DMS114 treated with DMSO at 0.1 percent for 48 hours (cell line): Measurements from ENCODE around the gene PXN.
"Not testable (repeated sequence)": the region's sequence is repeated elsewhere in the genome, so short reads cannot be mapped to it uniquely, and the experiment has no call there.

Source experiments
- DNase-seq: peaks from one replicate; lab custom pipeline; 2025; ENCODE audit not compliant: unreplicated experiment; lab: John Stamatoyannopoulos, UW

Gene PXN

DNA sequence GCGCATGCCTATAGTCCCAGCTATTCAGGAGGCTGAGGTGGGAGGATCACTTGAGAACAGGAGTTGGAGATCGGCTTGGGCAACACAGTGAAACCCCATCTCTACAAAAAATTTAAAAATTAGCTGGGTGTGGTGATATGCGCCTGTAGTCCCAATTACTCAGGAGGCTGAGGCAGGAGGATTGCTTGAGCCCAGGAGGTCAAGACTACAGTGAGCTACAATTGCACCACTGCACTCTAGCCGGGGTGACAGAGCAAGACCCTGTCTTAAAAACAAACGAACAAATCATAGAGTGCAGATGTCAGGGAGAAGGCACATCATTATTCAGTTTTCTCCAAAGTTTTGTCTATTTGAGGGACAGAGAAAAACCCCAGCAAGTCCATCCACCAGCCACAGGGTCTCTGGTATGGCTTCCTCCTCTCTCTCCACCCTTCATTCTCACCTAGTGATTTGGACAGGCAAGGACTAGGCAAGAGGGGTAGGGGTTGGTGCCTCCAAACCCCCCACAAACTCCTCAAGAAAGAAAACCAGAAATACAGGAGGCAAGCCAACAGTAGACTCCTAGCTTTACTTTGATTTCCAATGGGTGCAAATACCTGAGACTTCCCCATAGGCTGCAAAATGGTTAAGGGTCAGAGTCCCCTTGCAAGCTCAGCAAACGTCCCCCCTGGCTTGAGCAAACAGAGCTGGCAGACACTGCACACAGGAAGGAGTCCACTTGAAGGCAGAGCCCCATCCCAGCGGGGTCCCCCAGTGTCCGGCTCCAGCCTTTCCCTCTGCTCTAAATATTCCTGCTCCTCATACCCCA, 38.1 kb downstream of the PXN start:
- no peak for DNase-seq

DNA sequence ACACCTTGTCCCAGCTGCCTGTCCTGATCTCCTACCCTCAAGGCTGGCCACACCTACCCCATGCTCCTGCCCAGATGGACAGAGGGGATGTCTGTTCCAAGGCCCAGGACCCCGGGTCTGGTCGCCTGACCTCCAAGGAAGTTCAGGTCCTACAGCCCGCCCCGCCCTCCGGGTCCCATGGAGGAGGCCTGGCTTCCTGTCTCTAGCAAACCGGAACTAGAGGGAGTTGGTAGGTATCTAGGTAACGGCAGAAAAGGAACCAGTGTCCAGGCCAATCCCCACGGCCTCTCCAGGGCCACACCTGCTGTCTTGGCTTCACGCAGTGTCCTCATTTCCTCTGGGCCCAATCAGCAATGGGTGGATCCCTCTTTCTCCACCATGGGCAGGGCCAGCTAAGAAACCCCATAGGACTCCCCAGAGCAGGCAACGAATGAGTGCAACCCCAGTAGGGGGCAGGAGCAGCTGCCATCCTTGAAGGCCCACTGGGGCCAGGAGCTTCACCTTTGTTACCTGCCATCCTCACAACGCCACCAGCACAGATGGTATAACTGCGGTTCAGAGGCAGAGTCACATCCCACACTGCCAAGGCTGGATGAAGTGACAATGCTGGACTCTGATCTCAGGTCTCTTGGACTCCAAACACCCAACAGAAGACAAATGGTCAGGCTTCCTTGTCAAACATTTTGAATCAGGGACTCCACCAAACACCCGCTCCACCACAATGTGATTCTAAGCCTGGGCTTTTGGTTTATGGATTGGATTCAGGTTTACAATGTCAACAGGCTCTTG, 39.5 kb downstream of the PXN start:
- no peak for DNase-seq

DNA sequence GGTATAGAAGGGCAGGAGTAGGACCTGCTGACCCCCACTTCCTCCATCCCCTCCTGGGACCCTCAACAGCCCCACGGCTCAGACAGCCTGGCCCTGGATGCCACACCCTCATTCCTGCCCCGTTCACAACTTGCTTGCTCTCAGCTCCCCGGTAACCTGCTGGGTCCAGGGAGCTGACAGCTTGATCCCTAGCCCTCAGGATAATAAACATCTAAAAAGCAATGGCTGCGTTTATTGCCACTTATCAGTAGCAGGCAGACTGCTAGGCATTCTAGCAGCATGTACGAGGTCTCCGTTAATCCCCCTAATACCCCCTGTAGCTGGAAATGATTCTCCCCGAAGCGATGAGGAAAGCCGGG, 40.4 kb downstream of the PXN start:
- DNase-seq, result no peak

DNA sequence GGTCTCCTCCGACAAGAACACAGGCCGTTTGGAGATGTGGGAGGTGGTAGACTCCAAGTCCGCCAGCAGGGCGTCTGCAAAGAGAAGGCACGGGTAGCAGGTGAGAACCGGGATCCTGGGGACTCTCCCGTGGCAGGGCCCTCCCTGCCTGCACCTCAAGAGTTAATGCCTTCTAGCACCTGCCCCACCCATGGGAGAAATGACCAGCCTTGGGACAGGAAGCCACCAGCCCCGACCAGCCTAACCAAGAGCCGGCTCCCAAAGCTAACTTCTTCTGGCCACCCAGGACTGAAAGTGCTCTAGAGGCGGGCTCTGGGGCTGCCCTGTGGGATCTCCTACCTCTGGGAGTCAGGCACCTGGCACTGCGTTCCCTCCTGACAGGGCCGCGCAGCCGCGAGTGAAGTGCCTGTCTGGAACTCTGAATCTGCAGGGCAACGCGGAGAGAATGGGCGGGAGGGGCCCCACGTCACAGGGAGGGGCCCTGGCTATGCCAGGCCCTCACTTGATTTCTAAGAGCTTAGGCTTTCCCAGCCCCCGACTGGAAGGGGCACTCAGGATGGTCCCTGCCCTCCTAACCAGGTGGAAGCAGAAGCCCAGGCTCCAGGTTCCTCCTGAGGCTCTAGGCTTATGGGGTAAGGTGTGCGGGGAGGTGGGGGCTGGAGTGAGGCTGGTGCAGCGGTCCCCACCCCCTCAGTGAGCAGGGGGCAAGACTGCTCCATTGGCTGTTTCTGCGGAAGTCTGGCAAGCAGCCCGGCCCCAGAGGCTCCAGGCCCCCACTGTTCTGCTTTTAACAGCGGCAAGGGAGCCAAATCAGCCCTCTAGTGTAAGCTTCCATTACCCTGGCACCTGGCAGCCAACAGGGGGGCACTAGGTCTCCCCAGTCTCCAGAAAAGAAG, 41.0 kb downstream of the PXN start:
- DNase-seq, result no peak

DNA sequence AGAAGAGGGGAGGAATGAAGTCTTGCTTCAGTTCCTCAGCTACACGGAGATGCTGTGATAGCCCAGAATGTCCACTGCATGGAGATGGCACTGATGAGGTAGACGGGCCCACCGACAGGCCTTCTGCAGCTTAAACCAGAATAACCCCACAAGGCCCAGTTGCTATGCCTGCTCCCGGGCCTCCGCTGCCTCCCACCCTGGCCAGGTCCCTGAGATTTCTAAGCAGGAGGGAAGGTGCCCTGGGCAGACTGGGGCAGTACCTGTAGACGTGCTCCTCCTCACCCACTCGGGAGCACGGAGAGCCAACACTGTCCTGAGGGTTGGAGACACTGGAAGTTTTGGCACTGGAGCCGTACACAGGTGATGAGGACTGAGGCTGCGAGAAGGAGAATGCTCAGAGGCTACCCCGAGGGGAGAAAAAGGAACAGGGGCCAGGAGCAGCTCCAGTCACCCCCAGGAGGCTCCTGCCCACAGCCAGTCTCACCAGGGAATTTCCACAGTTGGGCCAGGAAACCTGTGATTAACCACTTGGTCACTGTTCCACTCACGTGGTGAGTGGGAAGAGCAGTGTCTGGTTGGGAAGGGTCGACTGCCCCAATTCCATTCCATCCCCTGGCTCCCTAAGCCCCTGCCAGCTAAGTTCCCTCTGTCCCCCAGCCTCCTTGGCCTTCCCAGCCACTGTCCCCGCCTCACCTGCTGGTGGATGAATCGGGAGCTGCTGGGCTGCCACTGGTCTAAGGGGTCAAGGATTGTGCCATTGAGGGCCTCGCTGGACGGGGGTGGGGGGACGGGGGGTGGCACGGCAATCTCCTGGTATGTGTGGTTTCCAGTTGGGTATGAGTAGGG, 41.8 kb downstream of the PXN start:
- DNase-seq, result no peak

DNA sequence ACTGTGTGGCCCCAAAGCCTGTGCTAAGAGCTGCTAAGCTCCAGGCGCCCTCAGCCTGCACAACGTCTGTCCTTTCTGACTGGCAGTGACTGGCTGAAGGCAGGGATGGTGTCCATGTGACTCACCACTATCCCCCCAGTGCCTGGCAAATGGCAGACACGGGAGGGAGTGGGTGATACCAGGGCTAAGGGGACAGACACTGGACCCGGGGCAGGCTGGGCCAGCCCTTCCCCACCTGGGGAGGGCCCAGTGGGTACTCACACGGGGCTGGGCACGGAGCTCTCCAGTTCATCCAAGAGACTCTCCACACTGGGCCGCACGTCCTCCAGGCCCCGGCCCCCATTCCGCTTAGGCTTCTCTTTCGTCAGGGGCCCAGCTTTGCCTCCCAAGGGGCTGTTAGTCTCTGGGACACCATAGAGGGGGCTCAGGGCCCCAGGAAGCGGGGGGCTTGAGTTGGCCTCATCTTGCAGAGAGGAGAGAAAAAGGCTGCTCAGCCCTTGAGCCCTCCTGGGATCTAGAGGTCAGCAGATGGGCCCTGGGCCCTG, 43.2 kb downstream of the PXN start:
- DNase-seq, result no peak

DNA sequence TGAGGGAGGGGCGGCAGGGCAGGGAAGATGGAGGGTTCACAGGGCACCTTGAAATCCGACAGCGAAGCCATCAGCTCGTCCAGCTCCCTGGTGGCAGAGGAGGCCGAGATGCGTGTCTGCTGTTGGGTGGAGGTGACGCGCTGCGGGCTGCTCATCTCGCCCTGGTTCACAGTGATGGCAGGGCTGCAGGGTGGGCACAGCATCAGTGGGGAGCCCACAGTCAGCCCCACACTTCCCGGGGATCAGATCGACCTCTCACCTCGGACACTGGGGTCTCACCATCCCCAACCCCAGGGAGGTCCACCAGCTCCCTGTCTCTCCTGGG, 44.0 kb downstream of the PXN start:
- DNase-seq, result no peak

DNA sequence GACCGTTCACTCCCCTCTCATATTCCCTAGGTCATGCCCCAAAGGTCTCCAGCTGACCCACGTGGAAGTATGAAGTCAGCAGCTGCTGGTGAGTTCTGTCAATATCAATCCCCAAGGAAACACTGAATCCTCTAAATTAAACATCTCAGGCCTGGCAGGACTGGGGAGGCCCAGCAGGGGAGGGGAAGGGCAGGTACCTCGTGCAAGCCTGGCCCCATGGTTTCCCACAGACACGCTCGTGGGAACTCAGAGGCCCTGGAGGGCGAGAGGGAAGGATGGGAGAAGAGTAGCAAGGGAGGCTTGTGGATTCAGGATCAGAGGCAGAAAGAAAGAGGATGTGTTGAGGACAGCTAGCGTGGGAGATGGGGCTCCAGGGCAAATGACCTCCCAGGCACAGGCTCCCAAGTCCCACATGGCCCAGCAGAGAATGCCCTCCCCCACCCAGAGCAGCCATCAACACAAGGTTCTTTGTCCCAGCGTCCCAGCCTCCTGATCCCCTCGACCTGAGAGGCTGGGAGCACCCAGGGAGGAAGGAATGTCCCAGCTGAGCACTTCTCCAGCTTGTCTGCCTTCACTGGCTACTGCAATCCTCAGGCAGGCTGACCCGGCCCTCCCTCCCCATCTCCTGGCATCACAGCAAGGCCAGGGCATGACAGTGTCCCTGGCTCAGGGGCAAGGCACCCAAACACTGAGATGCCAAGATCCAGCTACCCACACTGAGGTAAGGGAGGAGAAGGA, 44.5 kb downstream of the PXN start:
- DNase-seq, result no peak

DNA sequence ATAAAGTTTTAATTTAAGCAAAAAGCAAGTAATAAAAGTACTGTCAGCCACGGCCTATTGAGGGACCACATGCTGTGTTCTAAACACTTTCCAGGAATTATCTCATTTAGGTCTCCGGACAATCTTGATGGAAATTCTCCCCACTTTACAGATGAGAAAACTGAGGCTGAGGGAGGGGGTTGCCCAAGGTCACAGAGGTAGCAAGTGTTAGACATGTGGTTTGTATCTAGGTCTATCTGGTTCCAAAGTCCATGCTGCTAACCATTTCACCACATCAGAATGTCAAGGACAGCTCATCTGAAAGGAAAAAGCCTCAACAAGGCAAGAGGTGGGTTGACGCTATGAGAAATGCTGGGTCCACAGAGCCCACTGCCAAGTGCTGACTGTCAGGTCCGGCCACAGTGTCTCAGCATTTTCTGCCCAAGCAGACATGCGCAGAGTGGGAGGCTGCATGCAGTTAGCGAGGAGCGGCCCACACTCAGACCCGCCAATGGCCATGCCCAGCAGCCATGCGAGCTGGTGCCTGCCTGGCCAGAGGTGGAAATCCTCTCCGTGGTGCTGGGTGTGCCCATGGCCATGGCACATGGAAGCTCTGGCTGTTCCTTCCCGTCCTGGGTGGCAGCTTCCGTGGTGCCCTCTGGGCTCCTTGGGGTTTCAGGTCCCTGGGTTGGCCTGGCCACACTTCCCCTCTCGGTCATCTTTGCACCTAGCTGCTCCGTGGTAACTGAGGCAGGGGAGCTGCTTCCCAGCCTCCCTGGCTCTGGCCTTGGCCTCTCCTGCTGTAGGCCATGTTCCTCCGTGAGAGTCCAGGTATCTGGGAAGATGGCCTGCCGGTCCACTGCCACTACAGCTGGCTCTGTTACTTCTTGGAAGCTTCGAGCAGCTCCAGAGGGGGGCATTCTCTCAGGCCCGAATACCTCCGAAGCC, 46.6 kb downstream of the PXN start:
- no peak for DNase-seq

DNA sequence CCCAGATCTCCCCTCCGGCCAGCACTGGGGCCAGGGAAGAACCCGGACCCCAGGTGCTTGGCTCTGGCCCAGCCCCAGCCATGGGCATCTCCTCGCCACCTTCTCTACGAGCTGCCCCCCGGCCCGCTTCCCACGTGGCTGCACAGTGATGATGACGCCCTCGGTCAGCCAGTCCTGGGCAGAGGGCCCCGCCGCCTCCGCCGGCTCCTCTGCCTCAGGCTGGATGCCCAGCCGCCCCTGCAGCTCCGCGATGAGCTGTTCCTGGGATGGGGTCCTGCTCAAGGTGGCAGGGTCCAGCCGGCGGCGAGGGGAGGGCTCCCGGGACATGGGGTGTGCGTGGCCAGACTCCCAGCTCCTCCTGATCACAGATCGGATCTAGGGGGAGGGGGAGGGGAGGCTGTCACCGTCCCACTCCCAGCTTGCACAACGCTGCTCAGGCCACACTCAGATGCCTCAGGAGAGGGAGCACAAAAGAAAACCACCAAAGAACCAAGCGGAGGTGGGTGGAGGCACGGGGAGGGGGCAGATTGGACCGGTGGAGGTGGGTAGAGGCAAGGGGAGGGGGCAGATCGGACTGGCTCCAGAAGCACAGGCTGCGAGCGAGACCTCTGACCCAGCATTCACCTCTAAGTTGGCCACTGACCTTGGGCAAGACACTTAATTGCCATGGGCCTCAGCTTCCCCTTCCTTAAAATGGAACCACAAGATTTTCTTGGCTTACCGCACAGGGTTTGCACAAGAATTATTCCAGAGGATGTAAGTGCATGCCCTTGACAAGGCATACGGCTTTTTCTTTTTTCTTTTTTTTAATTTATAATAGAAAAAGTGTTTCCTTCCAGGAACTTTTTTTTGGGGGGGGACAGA, 48.6 kb downstream of the PXN start:
- no peak for DNase-seq

DNA sequence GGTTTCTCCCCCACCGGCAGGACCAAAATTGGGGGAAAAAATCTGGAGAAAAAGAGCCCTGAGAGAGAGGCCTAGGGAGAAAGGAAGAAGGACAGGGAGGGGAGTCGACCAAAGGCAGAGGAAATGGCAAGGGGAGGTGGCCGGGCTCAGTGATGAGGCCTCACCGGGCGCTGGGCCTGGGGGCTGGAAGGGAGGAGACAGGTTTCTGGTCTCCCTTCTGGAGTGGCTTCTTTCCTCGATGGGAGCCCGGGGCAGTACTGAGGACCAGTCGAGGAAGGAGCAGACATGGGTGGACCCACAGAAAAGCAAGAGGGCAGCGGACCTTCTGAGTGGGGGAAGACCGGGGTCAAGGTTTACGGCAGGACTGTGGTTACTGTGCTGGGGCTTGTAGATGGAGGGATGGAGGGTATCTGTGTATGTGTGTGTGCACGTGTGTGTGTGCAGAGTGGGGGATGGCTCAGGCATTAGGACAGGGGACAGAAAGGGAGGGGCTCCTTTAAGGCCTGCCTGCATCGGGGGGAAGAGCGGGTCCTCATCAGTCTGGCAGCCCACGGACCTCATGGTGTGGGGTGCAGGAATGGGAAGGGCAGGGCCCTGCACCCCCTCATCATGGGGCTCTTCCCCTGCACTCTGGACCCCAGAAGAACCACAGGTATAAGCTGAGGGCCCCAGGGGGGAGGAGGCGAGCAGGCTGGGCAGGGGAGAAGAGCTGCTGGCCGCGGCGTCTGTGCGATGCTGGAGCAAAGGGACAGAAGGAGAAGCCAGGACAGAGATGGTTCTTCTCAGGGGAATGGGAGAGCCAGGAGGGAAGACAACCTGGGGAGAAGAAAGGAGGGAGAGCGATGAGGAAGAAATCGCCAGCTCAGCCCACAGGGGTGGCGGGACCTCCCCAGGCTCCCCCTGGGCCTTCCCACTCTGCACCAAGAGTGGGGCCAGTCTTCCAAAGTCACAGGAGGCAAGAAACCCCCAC, 49.5 kb downstream of the PXN start:
- no peak for DNase-seq

DNA sequence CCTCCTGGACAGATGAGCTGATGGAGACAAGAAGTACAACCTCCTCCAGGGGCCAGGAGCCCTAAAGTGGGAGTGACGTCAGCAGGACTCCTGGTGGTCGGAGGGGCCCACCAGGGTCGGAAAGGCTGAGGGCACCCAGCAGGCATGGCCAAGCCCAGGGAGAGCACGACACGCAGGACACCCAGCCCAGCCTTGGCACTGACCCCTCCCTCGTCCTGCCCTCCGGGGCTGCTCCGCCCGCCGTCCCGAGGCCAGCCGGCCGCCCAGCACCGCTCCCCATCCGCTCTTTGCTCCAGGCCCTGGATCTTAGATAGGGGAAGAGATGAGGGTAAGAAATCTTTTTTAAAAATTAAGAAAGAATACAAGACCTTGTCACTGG, 50.2 kb downstream of the PXN start:
- DNase-seq, result no peak

DNA sequence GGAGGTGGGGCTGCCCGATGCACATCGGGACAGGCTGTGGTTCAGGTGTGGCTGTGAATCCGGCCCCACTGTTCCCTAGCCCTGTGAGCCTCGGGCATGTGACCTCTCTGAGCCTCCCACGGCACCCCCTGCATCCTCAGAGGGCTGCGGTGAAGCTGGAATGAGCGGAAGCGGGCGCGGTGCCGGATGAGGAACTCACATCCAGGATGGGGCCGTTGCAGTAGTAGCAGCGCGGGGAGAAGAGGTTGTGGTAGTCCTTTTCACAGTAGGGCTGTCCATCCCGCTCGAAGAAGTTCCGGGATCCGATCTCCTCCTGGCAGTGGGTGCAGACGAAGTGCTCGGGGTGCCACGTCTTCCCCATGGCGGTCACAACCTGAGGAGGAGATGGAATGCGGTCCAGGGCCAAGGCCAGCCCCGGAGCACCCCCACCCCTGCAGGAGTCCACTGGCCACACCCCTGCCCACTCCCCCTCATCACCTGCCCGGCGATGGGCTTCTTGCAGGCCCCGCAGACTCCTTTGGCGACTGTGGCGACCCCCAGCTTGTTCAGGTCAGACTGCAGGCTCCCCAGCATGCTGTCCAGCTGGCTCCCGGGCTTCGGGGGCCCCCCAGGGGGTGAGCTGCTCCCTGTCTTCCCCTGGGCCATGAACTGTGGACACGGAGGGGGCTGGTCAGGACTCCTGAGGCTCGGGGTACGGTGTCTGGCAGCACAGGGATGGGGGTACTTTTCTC, 50.7 kb downstream of the PXN start:
- no peak for DNase-seq

DNA sequence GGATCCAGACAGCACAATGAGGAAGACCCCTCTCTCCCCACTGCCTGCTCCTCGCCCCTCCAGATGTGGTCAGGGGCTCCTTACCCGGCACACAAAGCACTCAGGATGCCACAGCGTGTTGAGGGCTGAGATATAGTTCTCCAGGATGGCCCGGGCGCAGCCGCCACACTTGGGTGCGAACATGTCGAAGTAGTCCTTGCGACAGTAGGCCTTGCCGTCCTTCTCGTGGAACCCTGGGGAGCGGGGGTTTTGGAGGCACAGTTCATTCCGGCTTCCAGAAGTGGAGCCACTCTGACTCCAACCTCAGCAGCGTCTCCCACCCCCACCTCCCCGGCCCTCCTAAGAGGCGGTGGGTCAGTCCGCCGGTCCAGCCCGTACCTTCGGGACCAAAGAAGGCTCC, 51.8 kb downstream of the PXN start:
- DNase-seq, result no peak

DNA sequence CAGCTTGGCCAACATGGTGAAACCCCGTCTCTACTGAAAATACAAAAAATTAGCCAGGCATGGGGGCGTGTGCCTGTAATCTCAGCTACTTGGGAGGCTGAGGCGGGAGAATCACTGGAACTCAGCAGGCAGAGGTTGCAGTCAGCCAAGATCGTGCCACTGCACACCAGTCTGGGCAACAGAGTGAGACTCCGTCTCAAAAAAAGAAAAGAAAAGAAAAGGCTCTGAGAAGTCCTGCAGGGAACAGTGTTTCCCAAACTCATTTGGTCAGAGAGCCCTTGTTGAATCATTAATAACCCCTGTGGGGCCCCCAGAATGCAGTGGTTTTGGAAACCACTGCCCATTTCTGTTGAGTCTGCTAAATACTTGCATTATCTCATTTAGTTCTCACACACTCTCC, 52.3 kb downstream of the PXN start:
- DNase-seq, result not testable (repeated sequence)

DNA sequence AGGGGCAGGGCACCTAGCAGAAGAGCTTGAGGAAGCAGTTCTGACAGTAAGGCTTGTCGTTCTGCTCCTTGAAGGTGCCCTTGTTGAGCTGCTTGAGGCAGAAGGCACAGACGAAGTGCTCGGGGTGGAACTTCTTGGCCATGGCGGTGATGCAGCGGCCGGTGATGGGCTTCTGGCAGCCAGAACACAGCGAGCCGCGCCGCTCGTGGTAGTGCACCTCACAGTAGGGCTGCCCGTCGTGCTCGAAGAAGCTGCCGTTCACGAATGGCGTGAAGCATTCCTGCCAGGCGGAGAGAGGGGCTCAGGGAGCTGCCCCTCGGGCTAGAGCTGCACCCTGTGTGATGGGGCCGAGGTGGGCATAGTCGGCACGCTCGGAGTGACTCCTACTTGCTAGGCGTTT, 53.2 kb downstream of the PXN start:
- DNase-seq, result no peak
